A549 (cell line): ENCODE measurements around the gene MEGF9.

Experiments used
- CTCF ChIP-seq: fragments of >200 bp; sonication (Bioruptor Twin); formaldehyde crosslinking; IDR thresholded peaks from 3 replicates; pipeline ENCODE4 v1.5.1; 2016
- GATA3 ChIP-seq: IDR thresholded peaks from 2 replicates; pipeline ENCODE4 v1.6.1; 2012; ENCODE audit warnings: borderline replicate concordance
- MAX ChIP-seq: IDR thresholded peaks from 2 replicates; pipeline ENCODE4 v1.6.1; 2012
- NFE2L2 ChIP-seq: fragments of 150-350 bp; conservative IDR thresholded peaks from 2 replicates; pipeline ENCODE4 v1.6.1; 2014; ENCODE audit warnings: low read length
- POLR2A ChIP-seq: IDR thresholded peaks from 2 replicates; pipeline ENCODE4 v1.6.1; 2012; ENCODE audit warnings: mild to moderate bottlenecking, low read length
- RNF2 ChIP-seq: fragments of 200-600 bp; sonication (generic); IDR thresholded peaks from 2 replicates; pipeline ENCODE4 v1.6.1; 2016; ENCODE audit warnings: low read depth, mild to moderate bottlenecking, antibody characterized with exemption, moderate library complexity, borderline replicate concordance
- SREBF2 ChIP-seq: fragments of 450-650 bp; IDR thresholded peaks from 2 replicates; pipeline ENCODE4 v1.6.1; 2014; ENCODE audit warnings: mild to moderate bottlenecking, moderate library complexity

GRCh38 chr9:120659209-120659608 is 55.1 kb downstream of the MEGF9 start:
- TF ChIP-seq RNF2, result no peak
- TF ChIP-seq NFE2L2, result no peak
- no peak for TF ChIP-seq SREBF2
- TF ChIP-seq CTCF, result no peak
- no peak for TF ChIP-seq GATA3
- no peak for TF ChIP-seq POLR2A
- TF ChIP-seq MAX, result no peak
